Panc1 (cell line): Measurements from ENCODE around the gene SLN.

Experiments used
- SIN3A ChIP-seq: IDR thresholded peaks from 2 replicates; pipeline ENCODE4 v1.6.1; 2012; ENCODE audit warnings: low read depth, mild to moderate bottlenecking, low read length, moderate library complexity, borderline replicate concordance; ENCODE audit not compliant: insufficient read depth
- TF ChIP-seq, protein P1 (sequence below): fragments of 450-650 bp; IDR thresholded peaks from 2 replicates; pipeline ENCODE4 v1.5.1; 2017; ENCODE audit warnings: mild to moderate bottlenecking
- TF ChIP-seq, protein P2 (sequence below), 2 experiments: IDR thresholded peaks; 2 replicates each; pipeline ENCODE4 v1.6.1; 2011 to 2012; ENCODE audit warnings: low read depth in 2 of 2, control low read depth in 1 of 2, low read length in 1 of 2, mild to moderate bottlenecking in 1 of 2, moderate library complexity in 1 of 2; ENCODE audit not compliant: insufficient read depth in 1 of 2

DNA sequence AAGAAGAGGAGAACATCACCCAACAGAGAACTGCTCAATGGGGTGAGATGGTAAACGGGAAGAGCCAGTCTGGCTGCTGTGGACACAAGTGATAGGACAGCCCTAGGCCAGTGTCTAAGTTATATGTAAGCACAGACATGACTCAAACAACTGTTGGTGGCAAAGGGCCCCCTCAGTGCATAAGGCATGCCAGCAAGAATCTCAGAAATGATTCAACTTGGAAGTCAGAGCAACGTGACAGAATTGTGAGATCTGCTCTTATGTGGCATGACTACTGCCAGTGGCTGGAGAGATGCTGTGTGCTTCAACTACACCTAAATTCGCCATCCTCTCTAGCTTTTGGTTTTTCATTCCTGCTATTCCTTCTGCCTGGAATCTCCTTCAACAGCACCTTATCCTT, 7.4 kb downstream of the SLN start:
- TF ChIP-seq, protein P1, sequence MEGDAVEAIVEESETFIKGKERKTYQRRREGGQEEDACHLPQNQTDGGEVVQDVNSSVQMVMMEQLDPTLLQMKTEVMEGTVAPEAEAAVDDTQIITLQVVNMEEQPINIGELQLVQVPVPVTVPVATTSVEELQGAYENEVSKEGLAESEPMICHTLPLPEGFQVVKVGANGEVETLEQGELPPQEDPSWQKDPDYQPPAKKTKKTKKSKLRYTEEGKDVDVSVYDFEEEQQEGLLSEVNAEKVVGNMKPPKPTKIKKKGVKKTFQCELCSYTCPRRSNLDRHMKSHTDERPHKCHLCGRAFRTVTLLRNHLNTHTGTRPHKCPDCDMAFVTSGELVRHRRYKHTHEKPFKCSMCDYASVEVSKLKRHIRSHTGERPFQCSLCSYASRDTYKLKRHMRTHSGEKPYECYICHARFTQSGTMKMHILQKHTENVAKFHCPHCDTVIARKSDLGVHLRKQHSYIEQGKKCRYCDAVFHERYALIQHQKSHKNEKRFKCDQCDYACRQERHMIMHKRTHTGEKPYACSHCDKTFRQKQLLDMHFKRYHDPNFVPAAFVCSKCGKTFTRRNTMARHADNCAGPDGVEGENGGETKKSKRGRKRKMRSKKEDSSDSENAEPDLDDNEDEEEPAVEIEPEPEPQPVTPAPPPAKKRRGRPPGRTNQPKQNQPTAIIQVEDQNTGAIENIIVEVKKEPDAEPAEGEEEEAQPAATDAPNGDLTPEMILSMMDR: no peak
- TF ChIP-seq, protein P2, sequence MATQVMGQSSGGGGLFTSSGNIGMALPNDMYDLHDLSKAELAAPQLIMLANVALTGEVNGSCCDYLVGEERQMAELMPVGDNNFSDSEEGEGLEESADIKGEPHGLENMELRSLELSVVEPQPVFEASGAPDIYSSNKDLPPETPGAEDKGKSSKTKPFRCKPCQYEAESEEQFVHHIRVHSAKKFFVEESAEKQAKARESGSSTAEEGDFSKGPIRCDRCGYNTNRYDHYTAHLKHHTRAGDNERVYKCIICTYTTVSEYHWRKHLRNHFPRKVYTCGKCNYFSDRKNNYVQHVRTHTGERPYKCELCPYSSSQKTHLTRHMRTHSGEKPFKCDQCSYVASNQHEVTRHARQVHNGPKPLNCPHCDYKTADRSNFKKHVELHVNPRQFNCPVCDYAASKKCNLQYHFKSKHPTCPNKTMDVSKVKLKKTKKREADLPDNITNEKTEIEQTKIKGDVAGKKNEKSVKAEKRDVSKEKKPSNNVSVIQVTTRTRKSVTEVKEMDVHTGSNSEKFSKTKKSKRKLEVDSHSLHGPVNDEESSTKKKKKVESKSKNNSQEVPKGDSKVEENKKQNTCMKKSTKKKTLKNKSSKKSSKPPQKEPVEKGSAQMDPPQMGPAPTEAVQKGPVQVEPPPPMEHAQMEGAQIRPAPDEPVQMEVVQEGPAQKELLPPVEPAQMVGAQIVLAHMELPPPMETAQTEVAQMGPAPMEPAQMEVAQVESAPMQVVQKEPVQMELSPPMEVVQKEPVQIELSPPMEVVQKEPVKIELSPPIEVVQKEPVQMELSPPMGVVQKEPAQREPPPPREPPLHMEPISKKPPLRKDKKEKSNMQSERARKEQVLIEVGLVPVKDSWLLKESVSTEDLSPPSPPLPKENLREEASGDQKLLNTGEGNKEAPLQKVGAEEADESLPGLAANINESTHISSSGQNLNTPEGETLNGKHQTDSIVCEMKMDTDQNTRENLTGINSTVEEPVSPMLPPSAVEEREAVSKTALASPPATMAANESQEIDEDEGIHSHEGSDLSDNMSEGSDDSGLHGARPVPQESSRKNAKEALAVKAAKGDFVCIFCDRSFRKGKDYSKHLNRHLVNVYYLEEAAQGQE (IDR thresholded peaks at IDR 0.05; ENCODE audit: insufficient read depth in 1 of 2, low read depth in 2 of 2, low read length in 1 of 2): no peak
- no peak for TF ChIP-seq SIN3A
